ENCODE results near the gene MPP3. TPM values are rescaled to one million over a fixed set of nuclear protein-coding genes. Genes with fewer than 3 reads are reported as not detected.

MPP3 gene
- total and polyA plus RNA-seq, 9 donors: 2.7 to 17.2 (median 3.1) TPM

GRCh38 chr17:43758497-43759174 lies 74.3 kb downstream of the MPP3 start, which contains the start of gene SOST:
Gene SOST, minus strand, starts transcription at chr17:43758791. Its CDS starts 50 bp downstream, at chr17:43758741.
- no peaks in the 10 kb centered on the region for H3K36me3 ChIP-seq
- 45 to 58% (median 54%) methylated on average over 24 of the region's 24 CpGs for WGBS, 3 donors
- intact Hi-C loops (cut with DNase I): loop anchor here (2.0 to 10.0 kb wide), 6 partner anchors 46 to 184 kb away; no protein-coding TSS in a partner anchor
- TF ChIP-seq CTCF (IDR thresholded peaks at IDR 0.05): no peak
- no peak for TF ChIP-seq POLR2A (IDR thresholded peaks at IDR 0.05)
- no peak for TF ChIP-seq EP300 (IDR thresholded peaks at IDR 0.05)
- no peaks in the 10 kb centered on the region for H3K9me3 ChIP-seq
- H3K27ac ChIP-seq: no peak within 1 kb of the TSS
- DNase-seq: no peak
- peaks cover 4% of the 10 kb centered on the region for H3K4me1 ChIP-seq (ENCODE audit: insufficient read depth)
- no peak within 1 kb of the TSS for H3K4me3 ChIP-seq
- no peaks in the 10 kb centered on the region for H3K27me3 ChIP-seq

- Histone ChIP-seq H3K27ac (no peak overlapping the region), H3K36me3 (no peaks in the 10 kb centered on the region), H3K4me1 (ENCODE audit: insufficient read depth) (peaks cover 4% of the 10 kb centered on the region), H3K4me3 (no peak overlapping the region), H3K27me3 (no peaks in the 10 kb centered on the region), H3K9me3 (no peaks in the 10 kb centered on the region)
- TF ChIP-seq POLR2A (IDR thresholded peaks at IDR 0.05): no peak
- TF ChIP-seq EP300 (IDR thresholded peaks at IDR 0.05): no peak
- TF ChIP-seq CTCF (IDR thresholded peaks at IDR 0.05): no peak
- DNase-seq: no peak
- intact Hi-C loops (cut with DNase I): loop anchor here (2.0 to 10.0 kb wide), 6 partner anchors 46 to 183 kb away; no protein-coding TSS in a partner anchor
- 68 to 81% (median 75%) methylated on average over 6 of the region's 6 CpGs for WGBS, 3 donors
Observed at GRCh38 chr17:43758086-43758485, 74.9 kb downstream of the MPP3 start.

GRCh38 chr17:43757171-43757660 lies 75.7 kb downstream of the MPP3 start:
- DNase-seq: no peak
- TF ChIP-seq CTCF (IDR thresholded peaks at IDR 0.05) (no peak), EP300 (IDR thresholded peaks at IDR 0.05) (no peak), POLR2A (IDR thresholded peaks at IDR 0.05) (no peak)
- Histone ChIP-seq H3K36me3 (no peaks in the 10 kb centered on the region), H3K27me3 (no peaks in the 10 kb centered on the region), H3K4me1 (ENCODE audit: insufficient read depth) (peaks cover 4% of the 10 kb centered on the region), H3K9me3 (no peaks in the 10 kb centered on the region), H3K27ac (no peak overlapping the region), H3K4me3 (no peak overlapping the region)
- intact Hi-C loops (cut with DNase I): loop anchor here in 3 of 4 donors (5.0 to 10.0 kb wide), 3 partner anchors 45 to 182 kb away; no protein-coding TSS in a partner anchor
- 61 to 75% (median 72%) methylated on average over 8 of the region's 8 CpGs for WGBS, 3 donors

- WGBS, 3 donors: 59 to 73% (median 68%) methylated on average over 6 of the region's 6 CpGs
- no peak overlapping the region for H3K27ac ChIP-seq
- DNase-seq: no peak
- H3K36me3 ChIP-seq: no peaks in the 10 kb centered on the region
- intact Hi-C loops (cut with DNase I): loop anchor here in 3 of 4 donors (5.0 to 10.0 kb wide), 3 partner anchors 44 to 181 kb away; no protein-coding TSS in a partner anchor
- TF ChIP-seq POLR2A (IDR thresholded peaks at IDR 0.05) (no peak), CTCF (IDR thresholded peaks at IDR 0.05) (no peak), EP300 (IDR thresholded peaks at IDR 0.05) (no peak)
- H3K9me3 ChIP-seq: no peaks in the 10 kb centered on the region
- no peak overlapping the region for H3K4me3 ChIP-seq
- H3K27me3 ChIP-seq: no peaks in the 10 kb centered on the region
- peaks cover 4% of the 10 kb centered on the region for H3K4me1 ChIP-seq (ENCODE audit: insufficient read depth)
Observed at GRCh38 chr17:43756201-43756600, 76.7 kb downstream of the MPP3 start.

All from ovary (tissue), 9 donors.